HepG2 (cell line): ENCODE data around the gene C2. TPM values are rescaled to one million over a fixed set of nuclear protein-coding genes. Genes with fewer than 3 reads are reported as not detected.

ENCODE experiments used
- FOXO1 ChIP-seq: sonication (generic); formaldehyde crosslinking; IDR thresholded peaks from 2 replicates; pipeline ENCODE4 v1.4.0; 2020; ENCODE audit warnings: missing genetic modification reagents
- HNF4A ChIP-seq: sonication (generic); formaldehyde crosslinking; IDR thresholded peaks from 2 replicates; pipeline ENCODE4 v1.4.0; 2020; ENCODE audit warnings: missing genetic modification reagents
- HNRNPH1 ChIP-seq: fragments of 200-400 bp; formaldehyde crosslinking; optimal IDR thresholded peaks from 2 replicates; pipeline ENCODE3; 2017; ENCODE audit warnings: mild to moderate bottlenecking, low read depth, low read length
- KMT2B ChIP-seq: IDR thresholded peaks from 2 replicates; pipeline ENCODE4 v1.6.1; 2016; ENCODE audit warnings: missing genetic modification reagents, missing compliant biosample characterization
- MLLT10 ChIP-seq: sonication (generic); formaldehyde crosslinking; IDR thresholded peaks from 2 replicates; pipeline ENCODE4 v1.4.0; 2020; ENCODE audit warnings: missing genetic modification reagents
- MXD4 ChIP-seq: IDR thresholded peaks from 2 replicates; pipeline ENCODE4 v1.6.1; 2016; ENCODE audit warnings: mild to moderate bottlenecking, missing biosample characterization, missing genetic modification reagents
- NCOR1 ChIP-seq: fragments of 200-600 bp; sonication (generic); IDR thresholded peaks from 2 replicates; pipeline ENCODE4 v1.7.0; 2017; ENCODE audit warnings: antibody characterized with exemption, low read length, borderline replicate concordance
- NFATC3 ChIP-seq: sonication (generic); formaldehyde crosslinking; IDR thresholded peaks from 2 replicates; pipeline ENCODE4 v1.5.1; 2020; ENCODE audit warnings: mild to moderate bottlenecking, missing genetic modification reagents
- NFKB2 ChIP-seq: sonication (generic); formaldehyde crosslinking; IDR thresholded peaks from 2 replicates; pipeline ENCODE4 v1.4.0; 2020; ENCODE audit warnings: missing genetic modification reagents, borderline replicate concordance
- NR3C1 ChIP-seq: sonication (generic); formaldehyde crosslinking; IDR thresholded peaks from 2 replicates; pipeline ENCODE4 v1.4.0; 2020; ENCODE audit warnings: missing genetic modification reagents
- SPEN ChIP-seq: sonication (generic); formaldehyde crosslinking; IDR thresholded peaks from 2 replicates; pipeline ENCODE4 v1.5.1; 2020; ENCODE audit warnings: low read depth, mild to moderate bottlenecking, missing genetic modification reagents
- SRF ChIP-seq: IDR thresholded peaks from 2 replicates; pipeline ENCODE4 v1.6.1; 2011; ENCODE audit warnings: mild to moderate bottlenecking, low read depth, low read length, moderate library complexity
- SRSF4 ChIP-seq: fragments of 200-400 bp; formaldehyde crosslinking; IDR thresholded peaks from one replicate; pipeline ENCODE4 v1.6.1; 2018; ENCODE audit warnings: mild to moderate bottlenecking, low read depth, low read length, moderate library complexity; ENCODE audit not compliant: poor library complexity, severe bottlenecking
- THAP11 ChIP-seq: IDR thresholded peaks from 2 replicates; pipeline ENCODE4 v1.6.1; 2016; ENCODE audit warnings: missing biosample characterization, missing genetic modification reagents
- ZBTB1 ChIP-seq: sonication (generic); formaldehyde crosslinking; IDR thresholded peaks from 2 replicates; pipeline ENCODE4 v1.4.0; 2020; ENCODE audit warnings: missing genetic modification reagents, borderline replicate concordance
- ZFP37 ChIP-seq: sonication (generic); formaldehyde crosslinking; IDR thresholded peaks from 2 replicates; pipeline ENCODE4 v1.4.0; 2020; ENCODE audit warnings: missing genetic modification reagents, borderline replicate concordance
- ZFP82 ChIP-seq: sonication (generic); formaldehyde crosslinking; IDR thresholded peaks from 2 replicates; pipeline ENCODE4 v1.5.1; 2020; ENCODE audit warnings: mild to moderate bottlenecking, missing genetic modification reagents, borderline replicate concordance
- ZNF264 ChIP-seq: sonication (generic); formaldehyde crosslinking; IDR thresholded peaks from 2 replicates; pipeline ENCODE4 v1.4.0; 2020; ENCODE audit warnings: missing genetic modification reagents
- ZNF564 ChIP-seq: sonication (generic); formaldehyde crosslinking; IDR thresholded peaks from 2 replicates; pipeline ENCODE4 v1.8.1; 2023; ENCODE audit warnings: mild to moderate bottlenecking, missing genetic modification reagents
- ZNF644 ChIP-seq: IDR thresholded peaks from 2 replicates; pipeline ENCODE4 v1.6.1; 2016; ENCODE audit warnings: low read depth
- ZNF720 ChIP-seq: sonication (generic); formaldehyde crosslinking; IDR thresholded peaks from 2 replicates; pipeline ENCODE4 v1.4.0; 2020; ENCODE audit warnings: missing genetic modification reagents
- ZSCAN30 ChIP-seq: sonication (generic); formaldehyde crosslinking; IDR thresholded peaks from 2 replicates; pipeline ENCODE4 v1.5.0; 2020; ENCODE audit warnings: mild to moderate bottlenecking, missing genetic modification reagents
- polyA plus RNA-seq, 8 experiments: library from polyadenylated mRNA; depleted of rRNA in 3 of 8; stranded (reverse) in 7 of 8; unstranded in 1 of 8; fragments of >200 nt; fragmentation: Illumina TruSeq in 4 of 8; extraction: Trizol in 4 of 8; gene quantifications; 2 replicates each; pipeline versions ENCODE4 v1.2.1 to v1.2.3, GENCODE V29; 2011 to 2016; ENCODE audit warnings: low read depth in 4 of 8, missing spikeins in 1 of 8, mixed read lengths in 1 of 8; ENCODE audit not compliant: insufficient read depth in 1 of 8
- total RNA-seq, 5 experiments: library from RNA; depleted of rRNA; stranded (reverse); fragments of >200 nt; fragmentation: Illumina TruSeq; extraction: Trizol; gene quantifications; 2 replicates each; pipeline ENCODE4 v1.2.3, GENCODE V29; 2016; ENCODE audit warnings: low read depth in 1 of 5
- TF ChIP-seq, protein P1 (sequence below): sonication (generic); formaldehyde crosslinking; IDR thresholded peaks from 2 replicates; pipeline ENCODE4 v1.8.0; 2022; ENCODE audit warnings: mild to moderate bottlenecking, missing genetic modification reagents, moderate library complexity
- TF ChIP-seq, protein P2 (sequence below): sonication (generic); formaldehyde crosslinking; IDR thresholded peaks from 2 replicates; pipeline ENCODE4 v1.4.0; 2020; ENCODE audit warnings: missing genetic modification reagents
- TF ChIP-seq, protein P3 (sequence below): IDR thresholded peaks from 2 replicates; pipeline ENCODE4 v1.6.1; 2016; ENCODE audit warnings: missing compliant biosample characterization, missing genetic modification reagents, borderline replicate concordance

The C2 gene
- total and polyA plus RNA-seq, 2 of the 13 experiments (the other 11 are each of a cell fraction or from before 2014, with no cell fraction given): 165 to 307 TPM

DNA sequence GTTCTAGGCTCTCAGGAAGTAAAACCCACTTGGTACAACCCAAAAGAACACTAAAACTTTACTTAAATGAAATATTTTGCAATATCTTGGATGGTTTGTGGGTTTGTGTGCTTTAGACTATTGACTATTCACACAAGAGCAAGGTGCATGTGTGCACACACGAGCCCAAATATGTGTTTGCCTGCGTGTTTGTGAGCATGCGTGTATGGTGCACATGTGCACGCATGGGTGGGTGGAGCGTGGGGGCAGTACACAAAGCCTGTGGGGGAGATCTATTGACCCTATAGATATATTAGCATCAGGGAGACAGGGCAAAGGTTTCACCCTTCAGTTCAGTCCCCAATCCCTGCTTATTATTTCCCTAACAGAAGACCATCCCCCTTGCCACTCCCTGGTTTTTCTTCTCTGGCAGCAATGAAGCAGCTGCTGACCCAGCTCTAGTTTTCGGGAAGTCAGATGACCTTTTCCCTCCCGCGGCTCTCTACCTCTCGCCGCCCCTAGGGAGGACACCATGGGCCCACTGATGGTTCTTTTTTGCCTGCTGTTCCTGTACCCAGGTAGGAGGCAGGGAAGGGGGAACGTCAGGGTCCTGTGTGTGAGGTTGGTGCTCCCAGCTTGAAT, at the start of gene C2 (continued):
- TF ChIP-seq HNRNPH1: peak; percentile 15
- TF ChIP-seq ZNF720 (CRISPR knock-in tag): no peak
- TF ChIP-seq ZNF644 (CRISPR knock-in tag): peak; percentile 46; the same call in 1 of the 2 replicates
- peak; percentile 86 for TF ChIP-seq THAP11 (CRISPR knock-in tag)
- TF ChIP-seq ZBTB1 (CRISPR knock-in tag): no peak
- TF ChIP-seq NCOR1: peak; percentile 92
- TF ChIP-seq NFATC3 (CRISPR knock-in tag): no peak
- peak; percentile 73; the same call in 1 of the 2 replicates for TF ChIP-seq ZSCAN30
- TF ChIP-seq SPEN (CRISPR knock-in tag): peak; percentile 71; the same call in 1 of the 2 replicates
- no peak; the same call in 1 of the 2 replicates for TF ChIP-seq ZNF564 (CRISPR knock-in tag)
- no peak for TF ChIP-seq SRSF4
- TF ChIP-seq, protein P1, sequence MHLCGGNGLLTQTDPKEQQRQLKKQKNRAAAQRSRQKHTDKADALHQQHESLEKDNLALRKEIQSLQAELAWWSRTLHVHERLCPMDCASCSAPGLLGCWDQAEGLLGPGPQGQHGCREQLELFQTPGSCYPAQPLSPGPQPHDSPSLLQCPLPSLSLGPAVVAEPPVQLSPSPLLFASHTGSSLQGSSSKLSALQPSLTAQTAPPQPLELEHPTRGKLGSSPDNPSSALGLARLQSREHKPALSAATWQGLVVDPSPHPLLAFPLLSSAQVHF (CRISPR knock-in tag): no peak
- TF ChIP-seq NR3C1 (CRISPR knock-in tag): no peak
- peak; percentile 95 for TF ChIP-seq FOXO1
- TF ChIP-seq MXD4 (CRISPR knock-in tag): peak; percentile 94
- peak; percentile 79 for TF ChIP-seq SRF
- 0 out of 2 replicates have a peak, but pooled peaks have one; percentile 88 for TF ChIP-seq ZFP82 (CRISPR knock-in tag)
- TF ChIP-seq, protein P2, sequence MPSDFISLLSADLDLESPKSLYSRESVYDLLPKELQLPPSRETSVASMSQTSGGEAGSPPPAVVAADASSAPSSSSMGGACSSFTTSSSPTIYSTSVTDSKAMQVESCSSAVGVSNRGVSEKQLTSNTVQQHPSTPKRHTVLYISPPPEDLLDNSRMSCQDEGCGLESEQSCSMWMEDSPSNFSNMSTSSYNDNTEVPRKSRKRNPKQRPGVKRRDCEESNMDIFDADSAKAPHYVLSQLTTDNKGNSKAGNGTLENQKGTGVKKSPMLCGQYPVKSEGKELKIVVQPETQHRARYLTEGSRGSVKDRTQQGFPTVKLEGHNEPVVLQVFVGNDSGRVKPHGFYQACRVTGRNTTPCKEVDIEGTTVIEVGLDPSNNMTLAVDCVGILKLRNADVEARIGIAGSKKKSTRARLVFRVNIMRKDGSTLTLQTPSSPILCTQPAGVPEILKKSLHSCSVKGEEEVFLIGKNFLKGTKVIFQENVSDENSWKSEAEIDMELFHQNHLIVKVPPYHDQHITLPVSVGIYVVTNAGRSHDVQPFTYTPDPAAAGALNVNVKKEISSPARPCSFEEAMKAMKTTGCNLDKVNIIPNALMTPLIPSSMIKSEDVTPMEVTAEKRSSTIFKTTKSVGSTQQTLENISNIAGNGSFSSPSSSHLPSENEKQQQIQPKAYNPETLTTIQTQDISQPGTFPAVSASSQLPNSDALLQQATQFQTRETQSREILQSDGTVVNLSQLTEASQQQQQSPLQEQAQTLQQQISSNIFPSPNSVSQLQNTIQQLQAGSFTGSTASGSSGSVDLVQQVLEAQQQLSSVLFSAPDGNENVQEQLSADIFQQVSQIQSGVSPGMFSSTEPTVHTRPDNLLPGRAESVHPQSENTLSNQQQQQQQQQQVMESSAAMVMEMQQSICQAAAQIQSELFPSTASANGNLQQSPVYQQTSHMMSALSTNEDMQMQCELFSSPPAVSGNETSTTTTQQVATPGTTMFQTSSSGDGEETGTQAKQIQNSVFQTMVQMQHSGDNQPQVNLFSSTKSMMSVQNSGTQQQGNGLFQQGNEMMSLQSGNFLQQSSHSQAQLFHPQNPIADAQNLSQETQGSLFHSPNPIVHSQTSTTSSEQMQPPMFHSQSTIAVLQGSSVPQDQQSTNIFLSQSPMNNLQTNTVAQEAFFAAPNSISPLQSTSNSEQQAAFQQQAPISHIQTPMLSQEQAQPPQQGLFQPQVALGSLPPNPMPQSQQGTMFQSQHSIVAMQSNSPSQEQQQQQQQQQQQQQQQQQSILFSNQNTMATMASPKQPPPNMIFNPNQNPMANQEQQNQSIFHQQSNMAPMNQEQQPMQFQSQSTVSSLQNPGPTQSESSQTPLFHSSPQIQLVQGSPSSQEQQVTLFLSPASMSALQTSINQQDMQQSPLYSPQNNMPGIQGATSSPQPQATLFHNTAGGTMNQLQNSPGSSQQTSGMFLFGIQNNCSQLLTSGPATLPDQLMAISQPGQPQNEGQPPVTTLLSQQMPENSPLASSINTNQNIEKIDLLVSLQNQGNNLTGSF (CRISPR knock-in tag): no peak
- TF ChIP-seq MLLT10 (CRISPR knock-in tag): no peak
- peak; percentile 98 for TF ChIP-seq HNF4A
- TF ChIP-seq NFKB2 (CRISPR knock-in tag): no peak; the same call in 1 of the 2 replicates
- TF ChIP-seq ZNF264 (CRISPR knock-in tag): no peak
- no peak; the same call in 1 of the 2 replicates for TF ChIP-seq ZFP37
- TF ChIP-seq, protein P3, sequence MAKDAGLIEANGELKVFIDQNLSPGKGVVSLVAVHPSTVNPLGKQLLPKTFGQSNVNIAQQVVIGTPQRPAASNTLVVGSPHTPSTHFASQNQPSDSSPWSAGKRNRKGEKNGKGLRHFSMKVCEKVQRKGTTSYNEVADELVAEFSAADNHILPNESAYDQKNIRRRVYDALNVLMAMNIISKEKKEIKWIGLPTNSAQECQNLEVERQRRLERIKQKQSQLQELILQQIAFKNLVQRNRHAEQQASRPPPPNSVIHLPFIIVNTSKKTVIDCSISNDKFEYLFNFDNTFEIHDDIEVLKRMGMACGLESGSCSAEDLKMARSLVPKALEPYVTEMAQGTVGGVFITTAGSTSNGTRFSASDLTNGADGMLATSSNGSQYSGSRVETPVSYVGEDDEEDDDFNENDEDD: peak; percentile 62; the same call in 1 of the 2 replicates
- peak; percentile 51; the same call in 1 of the 2 replicates for TF ChIP-seq KMT2B
